Natural killer cell (primary cell): ENCODE data around the gene WDR37. TPM values are rescaled to one million over a fixed set of nuclear protein-coding genes. Genes with fewer than 3 reads are reported as not detected.
A peak's percentile ranks its signal among the peaks of the same experiment; 100 is the strongest.
"Not testable (repeated sequence)": the region's sequence is repeated elsewhere in the genome, so short reads cannot be mapped to it uniquely, and the experiment has no call there.

ENCODE experiments used
- ATAC-seq, 3 donors: fragments of 150-1000 bp in 2 of 3; fragments of 200-7000 bp in 1 of 3; cut with Tn5 transposase; 1 replicate in 1 of 3; 2 replicates in 2 of 3; pipeline ENCODE4 v1.10.0; 2021; ENCODE audit warnings: mild to moderate bottlenecking in 2 of 3, moderate library complexity in 2 of 3
- DNase-seq, 2 donors: peaks; one replicate each; pipeline versions ENCODE4 v3.0.0 to v3.0.0-alpha.2; 2013 to 2021; ENCODE audit warnings: mixed read lengths in 1 of 2
- H3K27ac ChIP-seq: one replicate; pipeline ENCODE4 v1.5.1; 2013; ENCODE audit warnings: mild to moderate bottlenecking, low read length
- H3K27me3 ChIP-seq: one replicate; pipeline ENCODE4 v1.6.1; 2013; ENCODE audit warnings: low read length; ENCODE audit not compliant: control insufficient read depth, insufficient read depth
- H3K36me3 ChIP-seq: one replicate; pipeline ENCODE4 v1.6.1; 2013; ENCODE audit warnings: low read length; ENCODE audit not compliant: control insufficient read depth, insufficient read depth
- H3K4me1 ChIP-seq: one replicate; pipeline ENCODE4 v1.6.1; 2013; ENCODE audit warnings: low read length; ENCODE audit not compliant: control insufficient read depth, insufficient read depth
- H3K4me3 ChIP-seq: one replicate; pipeline ENCODE4 v1.5.1; 2013; ENCODE audit warnings: low read length
- H3K9me3 ChIP-seq: one replicate; pipeline ENCODE4 v1.6.1; 2013; ENCODE audit warnings: low read length; ENCODE audit not compliant: control insufficient read depth, insufficient read depth
- H3K27ac Mint-ChIP-seq, 2 donors: one replicate each; pipeline ENCODE4 v1.8.0; 2022; ENCODE audit warnings: mild to moderate bottlenecking in 2 of 2, mixed read lengths in 2 of 2, moderate library complexity in 1 of 2
- H3K27me3 Mint-ChIP-seq, 2 donors: one replicate each; pipeline ENCODE4 v1.8.0; 2022; ENCODE audit warnings: low read depth in 2 of 2, mixed read lengths in 2 of 2
- H3K36me3 Mint-ChIP-seq: one replicate; pipeline ENCODE4 v1.8.0; 2022; ENCODE audit warnings: mixed read lengths
- H3K4me1 Mint-ChIP-seq, 2 donors: one replicate each; pipeline ENCODE4 v1.8.0; 2022; ENCODE audit warnings: mixed read lengths in 2 of 2
- H3K4me3 Mint-ChIP-seq: one replicate; pipeline ENCODE4 v1.8.0; 2022; ENCODE audit warnings: mild to moderate bottlenecking, moderate library complexity, mixed read lengths
- H3K9me3 Mint-ChIP-seq, 2 donors: one replicate each; pipeline ENCODE4 v1.8.0; 2022; ENCODE audit warnings: mixed read lengths in 2 of 2
- WGBS: methylation state at CpG from one replicate; pipeline ENCODE4 v1.1.7; 2013; ENCODE audit warnings: missing lambda C conversion rate; ENCODE audit not compliant: insufficient coverage; 5-methylcytosine and 5-hydroxymethylcytosine counted together
- intact Hi-C: fragments of 100-400 bp; cut with micrococcal nuclease; formaldehyde crosslinking; loops from one replicate; pipeline ENCODE4 v1.14.2; 2022
- total RNA-seq, 4 donors: library from RNA; stranded (reverse); fragments of 120-200 nt in 1 of 4; gene quantifications; one replicate each; pipeline versions ENCODE4 v1.2.3 to v1.2.4, GENCODE V29; 2013 to 2022
- TF ChIP-seq, protein P1 (sequence below): fragments of 200-600 bp; IDR thresholded peaks from one replicate; pipeline ENCODE4 v1.8.0; 2022; ENCODE audit warnings: antibody characterized with exemption

The WDR37 gene
- total RNA-seq, 3 donors from 2014 or later (not counting 1 experiment from before 2014, with no cell fraction given) = 56.3 to 59.6 (median 57.6) TPM

DNA sequence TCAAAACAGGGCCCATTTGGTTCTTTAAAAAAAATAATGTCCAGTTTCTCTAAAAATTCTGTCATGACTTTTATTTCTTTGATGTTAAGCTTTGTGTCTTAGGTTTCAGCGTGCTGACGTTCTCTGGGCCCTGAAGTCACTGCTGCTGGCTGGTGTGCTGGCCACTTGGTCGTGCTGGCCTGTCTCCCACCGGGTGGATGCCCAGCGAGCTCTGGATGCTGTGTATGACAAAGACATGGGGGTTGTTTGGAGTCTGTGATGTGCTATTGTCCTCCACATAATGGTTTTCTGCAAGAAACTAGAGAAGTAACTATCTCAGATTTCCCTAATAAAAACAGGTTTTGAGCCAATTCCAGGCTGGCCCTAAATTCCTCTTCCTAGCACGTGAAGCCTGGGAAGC lies 21.0 kb upstream of the WDR37 start:
- no peaks in the 10 kb centered on the region for H3K9me3 ChIP-seq
- intact Hi-C loops = no loop called here
- no peaks in the 10 kb centered on the region for H3K4me1 ChIP-seq
- Mint-ChIP-seq H3K4me3 (no peak overlapping the region), H3K9me3 (no peaks in the 10 kb centered on the region), H3K36me3 (peaks cover 3% of the 10 kb centered on the region), H3K27ac (peak overlapping the region in 1 of 2 donors; percentile 49), H3K4me1 (peaks cover 3 to 11% of the 10 kb centered on the region in 2 donors), H3K27me3 (no peaks in the 10 kb centered on the region)
- 95% methylated on average over 6 of the region's 6 CpGs for WGBS
- H3K4me3 ChIP-seq = no peak overlapping the region
- H3K27ac ChIP-seq = no peak overlapping the region
- no peak for DNase-seq
- H3K27me3 ChIP-seq = no peaks in the 10 kb centered on the region
- no peak for ATAC-seq
- TF ChIP-seq, protein P1, sequence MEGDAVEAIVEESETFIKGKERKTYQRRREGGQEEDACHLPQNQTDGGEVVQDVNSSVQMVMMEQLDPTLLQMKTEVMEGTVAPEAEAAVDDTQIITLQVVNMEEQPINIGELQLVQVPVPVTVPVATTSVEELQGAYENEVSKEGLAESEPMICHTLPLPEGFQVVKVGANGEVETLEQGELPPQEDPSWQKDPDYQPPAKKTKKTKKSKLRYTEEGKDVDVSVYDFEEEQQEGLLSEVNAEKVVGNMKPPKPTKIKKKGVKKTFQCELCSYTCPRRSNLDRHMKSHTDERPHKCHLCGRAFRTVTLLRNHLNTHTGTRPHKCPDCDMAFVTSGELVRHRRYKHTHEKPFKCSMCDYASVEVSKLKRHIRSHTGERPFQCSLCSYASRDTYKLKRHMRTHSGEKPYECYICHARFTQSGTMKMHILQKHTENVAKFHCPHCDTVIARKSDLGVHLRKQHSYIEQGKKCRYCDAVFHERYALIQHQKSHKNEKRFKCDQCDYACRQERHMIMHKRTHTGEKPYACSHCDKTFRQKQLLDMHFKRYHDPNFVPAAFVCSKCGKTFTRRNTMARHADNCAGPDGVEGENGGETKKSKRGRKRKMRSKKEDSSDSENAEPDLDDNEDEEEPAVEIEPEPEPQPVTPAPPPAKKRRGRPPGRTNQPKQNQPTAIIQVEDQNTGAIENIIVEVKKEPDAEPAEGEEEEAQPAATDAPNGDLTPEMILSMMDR = no peak
- peaks cover 11% of the 10 kb centered on the region for H3K36me3 ChIP-seq

DNA sequence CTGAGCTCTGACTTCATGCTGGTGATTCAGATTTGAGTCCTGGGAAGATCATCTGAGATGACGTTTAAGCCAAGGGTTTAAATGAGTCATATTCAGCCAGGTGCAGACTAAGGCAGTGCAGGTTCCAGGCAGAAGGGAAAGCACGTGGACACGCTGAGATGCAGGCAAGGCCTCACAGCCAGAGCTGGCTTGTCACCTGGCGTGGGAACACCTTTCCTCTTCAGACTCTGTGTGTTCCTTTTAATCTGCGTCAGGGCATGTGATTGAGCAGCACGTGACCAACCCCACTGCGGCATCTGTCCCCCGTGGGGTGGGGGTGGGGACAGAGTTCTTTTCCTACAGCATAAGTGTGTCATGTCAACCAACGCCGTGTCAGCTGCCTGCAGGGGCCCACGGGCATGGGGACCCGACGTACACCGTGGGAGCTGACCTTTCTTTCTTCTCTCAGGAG lies 19.8 kb upstream of the WDR37 start:
- ATAC-seq (peak in 1 of 3 donors; percentile 32), DNase-seq (peak in 1 of 2 donors; percentile 32)
- H3K9me3 Mint-ChIP-seq = no peaks in the 10 kb centered on the region
- 77% methylated on average over 14 of the region's 14 CpGs for WGBS
- H3K27ac ChIP-seq = no peak overlapping the region
- H3K9me3 ChIP-seq = no peaks in the 10 kb centered on the region
- no peak overlapping the region for H3K4me3 ChIP-seq
- TF ChIP-seq, protein P1 = no peak
- H3K4me3 Mint-ChIP-seq = no peak overlapping the region
- no peaks in the 10 kb centered on the region for H3K4me1 ChIP-seq
- H3K36me3 Mint-ChIP-seq = peaks cover 7% of the 10 kb centered on the region
- peak overlapping the region in 1 of 2 donors; percentile 49 for H3K27ac Mint-ChIP-seq
- H3K27me3 ChIP-seq = no peaks in the 10 kb centered on the region
- H3K4me1 Mint-ChIP-seq = peaks cover 9 to 14% of the 10 kb centered on the region in 2 donors
- no peaks in the 10 kb centered on the region for H3K27me3 Mint-ChIP-seq
- H3K36me3 ChIP-seq = peaks cover 23% of the 10 kb centered on the region
- intact Hi-C loops = no loop called here

DNA sequence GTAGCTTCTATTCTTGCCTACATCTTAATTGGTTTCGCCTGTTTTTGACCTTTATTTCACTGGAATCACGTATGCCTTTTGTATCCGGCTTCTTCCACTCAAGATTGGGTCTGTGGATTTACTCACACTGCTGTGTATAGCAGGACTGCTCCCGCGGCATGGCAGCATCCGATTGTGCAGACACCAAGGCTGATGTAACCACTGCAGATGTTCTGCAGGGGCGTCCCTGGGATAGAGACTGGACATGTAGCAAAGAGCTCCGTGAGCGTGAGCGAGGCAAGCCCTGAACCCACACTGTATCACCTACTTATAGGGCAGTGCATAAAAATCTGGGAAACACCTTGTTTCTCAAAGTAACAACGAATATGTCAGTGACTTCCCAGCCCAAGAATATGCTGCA lies 19.1 kb upstream of the WDR37 start:
- Histone ChIP-seq H3K27ac (no peak overlapping the region), H3K9me3 (no peaks in the 10 kb centered on the region), H3K4me1 (no peaks in the 10 kb centered on the region), H3K27me3 (no peaks in the 10 kb centered on the region), H3K4me3 (no peak overlapping the region), H3K36me3 (peaks cover 30% of the 10 kb centered on the region)
- ATAC-seq (peak in 1 of 3 donors; percentile 23), DNase-seq (no peak)
- 89% methylated on average over 11 of the region's 11 CpGs for WGBS
- intact Hi-C loops = no loop called here
- H3K27ac Mint-ChIP-seq = peak overlapping the region in 1 of 2 donors; percentile 49
- H3K9me3 Mint-ChIP-seq = no peaks in the 10 kb centered on the region
- H3K36me3 Mint-ChIP-seq = peaks cover 7% of the 10 kb centered on the region
- H3K4me1 Mint-ChIP-seq = peaks cover 9 to 14% of the 10 kb centered on the region in 2 donors
- H3K27me3 Mint-ChIP-seq = no peaks in the 10 kb centered on the region
- TF ChIP-seq, protein P1 = no peak
- H3K4me3 Mint-ChIP-seq = no peak overlapping the region

DNA sequence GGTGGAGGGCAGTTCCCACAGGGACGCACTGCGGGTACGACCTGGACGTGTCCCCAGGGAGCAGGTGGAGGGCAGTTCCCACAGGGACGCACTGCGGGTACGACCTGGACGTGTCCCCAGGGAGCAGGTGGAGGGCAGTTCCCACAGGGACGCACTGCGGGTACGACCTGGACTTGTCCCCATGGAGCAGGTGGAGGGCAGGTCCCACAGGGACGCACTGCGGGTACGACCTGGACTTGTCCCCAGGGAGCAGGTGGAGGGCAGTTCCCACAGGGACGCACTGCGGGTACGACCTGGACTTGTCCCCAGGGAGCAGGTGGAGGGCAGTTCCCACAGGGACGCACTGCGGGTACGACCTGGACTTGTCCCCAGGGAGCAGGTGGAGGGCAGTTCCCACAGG lies 17.4 kb upstream of the WDR37 start:
- H3K27ac Mint-ChIP-seq = not testable (repeated sequence)

More for the DNA sequence above, 17.4 kb upstream of the WDR37 start:
- 91% methylated on average over 9 of the region's 20 CpGs for WGBS
- intact Hi-C loops, H3K36me3 Mint-ChIP-seq, H3K9me3 ChIP-seq, DNase-seq, H3K27ac ChIP-seq, H3K4me1 ChIP-seq, ATAC-seq, H3K4me3 Mint-ChIP-seq, H3K27me3 ChIP-seq, H3K9me3 Mint-ChIP-seq, H3K27me3 Mint-ChIP-seq, H3K4me3 ChIP-seq: not testable (repeated sequence)
- H3K4me1 Mint-ChIP-seq = peaks cover 18 to 22% of the 10 kb centered on the region in 2 donors
- H3K36me3 ChIP-seq = peaks cover 43% of the 10 kb centered on the region
